ENCODE results near the gene PLEKHH1.
"Not testable (repeated sequence)": the region's sequence is repeated elsewhere in the genome, so short reads cannot be mapped to it uniquely, and the experiment has no call there.

PLEKHH1 gene

DNA sequence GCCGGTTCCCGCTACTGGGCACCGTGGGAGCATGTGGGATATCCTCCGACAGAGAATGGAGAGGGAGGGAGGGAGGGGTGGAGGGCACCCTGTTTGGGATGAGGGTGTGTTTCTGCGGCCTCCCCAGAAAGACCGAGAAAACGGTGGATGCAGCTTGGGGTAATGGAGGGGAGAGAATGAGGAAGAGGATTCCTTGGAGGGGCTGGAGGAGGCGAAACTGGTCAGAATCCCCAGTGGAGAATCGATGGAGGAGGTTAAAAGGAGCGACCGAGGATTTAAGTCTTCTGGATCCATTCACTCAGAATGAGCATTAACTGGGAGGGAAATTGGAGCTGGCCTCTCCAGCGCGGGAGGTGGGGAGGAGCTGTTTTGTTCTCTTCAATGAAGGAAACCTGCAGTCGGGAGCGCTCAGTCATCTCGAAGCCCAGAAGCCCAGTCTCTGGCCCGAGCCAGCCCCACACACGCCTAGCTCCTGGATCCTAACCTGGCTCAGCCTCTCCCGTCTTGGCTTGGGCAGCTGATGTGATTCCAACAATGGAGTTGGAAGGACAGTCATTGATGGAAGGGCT lies 87.2 kb downstream of the PLEKHH1 start:
- TF ChIP-seq, protein P1, sequence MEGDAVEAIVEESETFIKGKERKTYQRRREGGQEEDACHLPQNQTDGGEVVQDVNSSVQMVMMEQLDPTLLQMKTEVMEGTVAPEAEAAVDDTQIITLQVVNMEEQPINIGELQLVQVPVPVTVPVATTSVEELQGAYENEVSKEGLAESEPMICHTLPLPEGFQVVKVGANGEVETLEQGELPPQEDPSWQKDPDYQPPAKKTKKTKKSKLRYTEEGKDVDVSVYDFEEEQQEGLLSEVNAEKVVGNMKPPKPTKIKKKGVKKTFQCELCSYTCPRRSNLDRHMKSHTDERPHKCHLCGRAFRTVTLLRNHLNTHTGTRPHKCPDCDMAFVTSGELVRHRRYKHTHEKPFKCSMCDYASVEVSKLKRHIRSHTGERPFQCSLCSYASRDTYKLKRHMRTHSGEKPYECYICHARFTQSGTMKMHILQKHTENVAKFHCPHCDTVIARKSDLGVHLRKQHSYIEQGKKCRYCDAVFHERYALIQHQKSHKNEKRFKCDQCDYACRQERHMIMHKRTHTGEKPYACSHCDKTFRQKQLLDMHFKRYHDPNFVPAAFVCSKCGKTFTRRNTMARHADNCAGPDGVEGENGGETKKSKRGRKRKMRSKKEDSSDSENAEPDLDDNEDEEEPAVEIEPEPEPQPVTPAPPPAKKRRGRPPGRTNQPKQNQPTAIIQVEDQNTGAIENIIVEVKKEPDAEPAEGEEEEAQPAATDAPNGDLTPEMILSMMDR (IDR thresholded peaks at IDR 0.05), result no peak
- DNase-seq (ENCODE audit: low spot score), result peak; percentile 76
- peak overlapping the region; percentile 87 for H3K4me3 ChIP-seq
- peak overlapping the region; percentile 75 to 86 for H3K27ac ChIP-seq

DNA sequence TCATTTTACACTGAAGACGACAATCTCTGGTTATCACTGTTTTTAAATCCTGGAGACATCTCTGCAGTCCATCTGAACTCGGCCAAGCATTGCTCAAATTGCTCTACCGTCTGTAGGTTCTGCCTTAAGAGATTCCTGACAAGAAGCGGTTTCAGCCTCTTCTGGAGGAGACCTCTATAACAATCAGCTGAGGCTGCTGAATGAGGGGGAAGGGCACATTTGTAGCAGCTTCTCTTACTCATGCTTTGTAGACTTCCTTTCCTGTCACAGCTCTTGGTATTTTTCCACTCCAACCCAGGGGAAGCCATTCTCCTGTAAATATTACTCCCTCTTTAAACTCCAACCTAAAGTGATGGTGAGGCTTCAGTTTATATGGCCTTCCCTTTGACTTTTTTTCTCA lies 89.6 kb downstream of the PLEKHH1 start:
- H3K27ac ChIP-seq, result peak overlapping the region; percentile 43 to 79
- no peak overlapping the region for H3K4me3 ChIP-seq
- TF ChIP-seq, protein P1 (IDR thresholded peaks at IDR 0.05), result no peak
- no peak for DNase-seq (ENCODE audit: low spot score)

DNA sequence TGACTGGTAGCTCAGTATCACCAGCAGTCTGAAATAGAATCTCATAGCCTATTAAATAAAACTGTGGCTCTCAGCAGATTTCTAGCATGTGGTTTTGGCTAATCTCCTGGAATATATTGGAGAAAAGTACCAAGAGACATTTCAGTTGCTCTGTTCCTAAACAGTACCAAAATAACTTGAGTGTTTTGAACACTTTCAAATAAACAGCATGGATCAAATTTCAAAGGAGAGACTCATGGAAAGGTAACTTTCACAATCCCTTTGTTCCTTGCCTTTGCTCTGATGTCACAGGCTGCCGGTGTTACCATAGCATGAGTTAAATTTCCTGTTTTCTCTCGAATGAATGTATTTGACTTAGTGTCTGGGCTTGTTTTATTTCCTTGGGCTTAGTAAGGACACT lies 90.0 kb downstream of the PLEKHH1 start:
- TF ChIP-seq, protein P1 (IDR thresholded peaks at IDR 0.05), result no peak
- Histone ChIP-seq H3K27ac (peak overlapping the region; percentile 43 to 79), H3K4me3 (no peak overlapping the region)
- DNase-seq (ENCODE audit: low spot score), result no peak

DNA sequence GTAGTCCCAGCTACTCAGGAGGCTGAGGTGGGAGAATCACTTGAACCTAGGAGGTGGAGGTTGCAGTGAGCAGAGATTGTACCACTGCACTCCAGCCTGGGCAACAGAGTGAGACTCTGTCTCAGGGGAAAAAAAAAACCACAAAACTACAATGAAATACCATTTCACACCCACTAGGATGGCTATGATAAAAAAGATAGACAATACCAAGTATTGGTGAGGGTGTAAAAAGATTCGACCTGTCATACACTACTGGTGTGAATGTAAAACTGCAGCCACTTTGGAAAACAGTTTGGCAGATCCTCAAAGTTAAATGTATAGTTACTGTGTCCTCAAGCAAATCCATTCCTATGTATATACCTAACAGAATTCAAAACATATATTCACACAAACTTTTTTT lies 93.0 kb downstream of the PLEKHH1 start:
- H3K27ac ChIP-seq; H3K4me3 ChIP-seq; DNase-seq (ENCODE audit: low spot score): not testable (repeated sequence)

DNA sequence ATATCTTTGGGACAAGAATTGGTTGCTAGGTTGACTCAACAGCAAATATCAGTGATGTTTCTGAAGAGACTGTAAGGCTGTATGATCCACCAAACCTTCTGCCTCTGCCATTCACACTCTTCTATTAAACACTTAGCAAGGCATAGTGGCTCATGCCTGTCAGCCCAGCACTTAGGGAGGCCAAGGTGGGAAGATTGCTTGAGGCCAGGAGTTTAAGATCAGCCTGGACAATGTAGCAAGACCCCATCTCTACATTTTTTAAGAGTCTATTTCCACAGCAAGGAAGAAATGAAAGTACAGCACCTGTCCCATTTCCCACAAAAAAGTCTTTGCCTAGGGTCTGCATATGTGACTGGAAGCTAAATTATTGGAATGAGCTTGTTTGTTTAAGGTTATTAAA lies 94.4 kb downstream of the PLEKHH1 start:
- no peak for DNase-seq (ENCODE audit: low spot score)
- no peak overlapping the region for H3K27ac ChIP-seq
- TF ChIP-seq, protein P1 (IDR thresholded peaks at IDR 0.05), result no peak
- H3K4me3 ChIP-seq, result no peak overlapping the region

DNA sequence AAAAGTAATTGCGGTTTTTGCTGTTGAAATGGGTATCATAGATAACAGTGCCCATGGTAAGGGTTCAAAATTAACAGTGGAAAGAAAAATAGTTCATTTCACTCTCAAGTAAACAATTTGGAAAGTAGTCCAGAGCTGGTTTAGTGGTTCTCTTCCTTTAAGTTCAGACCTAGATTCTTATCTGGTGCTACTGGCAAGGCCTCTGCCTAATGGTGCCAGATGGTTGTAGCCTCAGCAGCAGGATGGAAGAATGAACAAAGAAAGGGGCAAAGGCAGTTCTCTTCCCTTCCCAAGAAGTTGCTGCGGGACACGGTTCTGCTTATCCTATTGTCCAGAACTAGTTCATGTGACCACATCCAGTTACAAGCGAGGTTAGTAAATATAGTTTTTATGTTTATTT lies 97.1 kb downstream of the PLEKHH1 start:
- H3K27ac ChIP-seq, result no peak overlapping the region
- TF ChIP-seq, protein P1 (IDR thresholded peaks at IDR 0.05), result no peak
- H3K4me3 ChIP-seq, result no peak overlapping the region
- no peak for DNase-seq (ENCODE audit: low spot score)

DNA sequence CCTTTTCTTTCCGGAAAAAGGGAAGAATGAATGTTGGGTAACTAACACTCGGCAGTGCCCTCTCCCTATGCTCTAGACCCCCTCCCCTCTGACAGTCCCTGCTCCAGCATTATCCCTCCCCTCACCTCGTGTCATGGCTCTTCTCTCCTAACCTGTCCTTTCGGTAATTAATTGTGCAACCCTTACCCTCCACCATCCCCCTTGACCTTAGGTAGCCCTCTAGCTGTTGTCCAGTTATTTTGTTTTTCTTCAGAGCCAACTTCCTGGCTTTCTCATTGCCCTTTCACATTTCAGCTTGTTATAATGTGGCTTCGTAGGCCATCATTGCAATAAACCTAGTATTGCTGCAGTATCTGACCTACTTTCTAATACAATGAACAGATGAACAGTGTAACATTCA lies 97.8 kb downstream of the PLEKHH1 start:
- TF ChIP-seq, protein P1 (IDR thresholded peaks at IDR 0.05), result no peak
- no peak for DNase-seq (ENCODE audit: low spot score)
- Histone ChIP-seq H3K27ac (no peak overlapping the region), H3K4me3 (no peak overlapping the region)

All from coronary artery (tissue), 2 donors.